Mesothelial cell of epicardium (in vitro differentiated cells): Measurements from ENCODE around the gene PTPRT. TPM values are rescaled to one million over a fixed set of nuclear protein-coding genes. Genes with fewer than 3 reads are reported as not detected.

Source experiments
- DNase-seq, 2 experiments: peaks; one replicate each; pipeline ENCODE4 v3.0.0; 2021; ENCODE audit warnings: low spot score in 2 of 2; ENCODE audit not compliant: unreplicated experiment in 2 of 2
- H3K27ac Mint-ChIP-seq: 2 replicates; pipeline ENCODE4 v1.8.0; 2021; ENCODE audit warnings: mixed read lengths
- H3K27me3 Mint-ChIP-seq: 2 replicates; pipeline ENCODE4 v1.8.0; 2021; ENCODE audit warnings: low read depth, mixed read lengths
- H3K36me3 Mint-ChIP-seq: 2 replicates; pipeline ENCODE4 v1.8.0; 2021; ENCODE audit warnings: mixed read lengths
- H3K4me1 Mint-ChIP-seq: 2 replicates; pipeline ENCODE4 v1.8.0; 2021; ENCODE audit warnings: mixed read lengths
- H3K4me3 Mint-ChIP-seq: 2 replicates; pipeline ENCODE4 v1.8.0; 2021; ENCODE audit warnings: mild to moderate bottlenecking, moderate library complexity, mixed read lengths
- H3K9me3 Mint-ChIP-seq: 2 replicates; pipeline ENCODE4 v1.8.0; 2021; ENCODE audit warnings: mixed read lengths
- total RNA-seq: library from RNA; stranded (reverse); gene quantifications from 3 replicates; pipeline ENCODE4 v1.2.1, GENCODE V29; 2021
- TF ChIP-seq, protein P1 (sequence below): fragments of 200-600 bp; sonication (generic); IDR thresholded peaks from one replicate; pipeline ENCODE4 v1.5.0; 2021; ENCODE audit warnings: antibody characterized with exemption; ENCODE audit not compliant: unreplicated experiment

The PTPRT gene
- total RNA-seq, 1 donor from 2014 or later: 0.80 TPM

DNA sequence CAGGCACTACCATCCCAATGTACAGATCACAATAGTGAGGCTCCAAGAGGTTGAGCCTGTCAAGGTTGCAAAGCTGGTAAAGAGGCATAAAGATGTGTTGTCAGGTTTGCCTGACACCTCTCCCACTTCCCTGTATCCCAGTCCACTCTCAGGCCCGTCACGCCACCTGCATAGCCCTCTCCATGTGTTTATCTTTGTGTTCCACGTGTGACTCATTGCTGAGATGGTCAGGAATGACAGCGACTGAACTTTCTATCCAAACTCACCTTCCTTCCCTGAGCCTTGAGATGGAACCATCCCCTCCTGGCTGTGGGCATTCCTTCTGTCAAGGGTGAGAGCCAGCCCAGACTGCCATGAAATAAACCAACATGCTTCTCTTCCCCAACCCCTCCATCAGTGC is 578.3 kb downstream of the PTPRT start:
- H3K27me3 Mint-ChIP-seq: no peaks in the 10 kb centered on the region
- H3K36me3 Mint-ChIP-seq: no peaks in the 10 kb centered on the region
- TF ChIP-seq, protein P1, sequence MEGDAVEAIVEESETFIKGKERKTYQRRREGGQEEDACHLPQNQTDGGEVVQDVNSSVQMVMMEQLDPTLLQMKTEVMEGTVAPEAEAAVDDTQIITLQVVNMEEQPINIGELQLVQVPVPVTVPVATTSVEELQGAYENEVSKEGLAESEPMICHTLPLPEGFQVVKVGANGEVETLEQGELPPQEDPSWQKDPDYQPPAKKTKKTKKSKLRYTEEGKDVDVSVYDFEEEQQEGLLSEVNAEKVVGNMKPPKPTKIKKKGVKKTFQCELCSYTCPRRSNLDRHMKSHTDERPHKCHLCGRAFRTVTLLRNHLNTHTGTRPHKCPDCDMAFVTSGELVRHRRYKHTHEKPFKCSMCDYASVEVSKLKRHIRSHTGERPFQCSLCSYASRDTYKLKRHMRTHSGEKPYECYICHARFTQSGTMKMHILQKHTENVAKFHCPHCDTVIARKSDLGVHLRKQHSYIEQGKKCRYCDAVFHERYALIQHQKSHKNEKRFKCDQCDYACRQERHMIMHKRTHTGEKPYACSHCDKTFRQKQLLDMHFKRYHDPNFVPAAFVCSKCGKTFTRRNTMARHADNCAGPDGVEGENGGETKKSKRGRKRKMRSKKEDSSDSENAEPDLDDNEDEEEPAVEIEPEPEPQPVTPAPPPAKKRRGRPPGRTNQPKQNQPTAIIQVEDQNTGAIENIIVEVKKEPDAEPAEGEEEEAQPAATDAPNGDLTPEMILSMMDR: no peak
- H3K9me3 Mint-ChIP-seq: peaks cover 7% of the 10 kb centered on the region
- no peak overlapping the region for H3K4me3 Mint-ChIP-seq
- no peak overlapping the region for H3K27ac Mint-ChIP-seq
- H3K4me1 Mint-ChIP-seq: no peaks in the 10 kb centered on the region
- no peak for DNase-seq

DNA sequence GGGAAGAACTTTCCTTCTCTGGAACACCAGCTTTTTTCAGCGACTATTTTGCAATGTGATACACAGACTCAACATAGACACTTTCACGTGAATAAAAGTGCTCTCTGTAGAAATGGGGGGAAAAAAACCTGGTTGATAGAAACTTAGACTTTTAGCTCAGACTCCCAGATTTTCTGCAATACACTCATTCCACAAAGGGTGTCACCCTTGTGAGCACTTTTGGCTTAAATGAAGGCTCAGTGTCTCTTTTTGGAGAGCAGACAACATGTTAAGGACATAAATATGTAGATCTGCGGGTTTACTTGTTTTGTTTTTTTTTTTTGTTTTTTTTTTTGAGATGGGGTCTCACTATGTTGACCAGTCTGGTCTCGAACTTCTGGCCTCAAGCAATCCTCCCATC is 579.6 kb downstream of the PTPRT start:
- TF ChIP-seq, protein P1: no peak
- peaks cover 7% of the 10 kb centered on the region for H3K9me3 Mint-ChIP-seq
- no peaks in the 10 kb centered on the region for H3K27me3 Mint-ChIP-seq
- H3K36me3 Mint-ChIP-seq: no peaks in the 10 kb centered on the region
- DNase-seq: no peak
- H3K4me1 Mint-ChIP-seq: no peaks in the 10 kb centered on the region
- H3K27ac Mint-ChIP-seq: no peak overlapping the region
- no peak overlapping the region for H3K4me3 Mint-ChIP-seq

DNA sequence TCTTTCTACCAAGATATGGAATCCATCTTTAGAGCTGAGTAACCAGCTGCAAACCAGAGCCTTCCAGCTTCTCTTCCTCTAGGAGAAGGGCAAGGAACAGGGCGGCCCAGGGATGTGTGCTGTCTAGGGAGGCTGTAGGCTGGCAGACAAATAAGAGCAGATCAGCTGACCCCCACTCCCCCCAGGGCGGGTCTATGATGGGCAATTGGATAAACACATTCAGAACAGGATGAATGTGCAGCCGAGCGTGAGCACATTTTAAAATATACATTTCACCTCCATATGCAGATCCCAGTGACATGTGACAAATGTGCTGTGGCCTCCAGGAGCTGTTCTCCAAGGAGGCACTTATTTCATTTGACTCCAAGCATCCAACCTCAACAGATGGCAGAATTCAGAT is 580.1 kb downstream of the PTPRT start:
- DNase-seq: no peak
- H3K4me3 Mint-ChIP-seq: no peak overlapping the region
- H3K27ac Mint-ChIP-seq: no peak overlapping the region
- H3K4me1 Mint-ChIP-seq: no peaks in the 10 kb centered on the region
- H3K9me3 Mint-ChIP-seq: peaks cover 7% of the 10 kb centered on the region
- no peaks in the 10 kb centered on the region for H3K36me3 Mint-ChIP-seq
- no peaks in the 10 kb centered on the region for H3K27me3 Mint-ChIP-seq
- TF ChIP-seq, protein P1: no peak

DNA sequence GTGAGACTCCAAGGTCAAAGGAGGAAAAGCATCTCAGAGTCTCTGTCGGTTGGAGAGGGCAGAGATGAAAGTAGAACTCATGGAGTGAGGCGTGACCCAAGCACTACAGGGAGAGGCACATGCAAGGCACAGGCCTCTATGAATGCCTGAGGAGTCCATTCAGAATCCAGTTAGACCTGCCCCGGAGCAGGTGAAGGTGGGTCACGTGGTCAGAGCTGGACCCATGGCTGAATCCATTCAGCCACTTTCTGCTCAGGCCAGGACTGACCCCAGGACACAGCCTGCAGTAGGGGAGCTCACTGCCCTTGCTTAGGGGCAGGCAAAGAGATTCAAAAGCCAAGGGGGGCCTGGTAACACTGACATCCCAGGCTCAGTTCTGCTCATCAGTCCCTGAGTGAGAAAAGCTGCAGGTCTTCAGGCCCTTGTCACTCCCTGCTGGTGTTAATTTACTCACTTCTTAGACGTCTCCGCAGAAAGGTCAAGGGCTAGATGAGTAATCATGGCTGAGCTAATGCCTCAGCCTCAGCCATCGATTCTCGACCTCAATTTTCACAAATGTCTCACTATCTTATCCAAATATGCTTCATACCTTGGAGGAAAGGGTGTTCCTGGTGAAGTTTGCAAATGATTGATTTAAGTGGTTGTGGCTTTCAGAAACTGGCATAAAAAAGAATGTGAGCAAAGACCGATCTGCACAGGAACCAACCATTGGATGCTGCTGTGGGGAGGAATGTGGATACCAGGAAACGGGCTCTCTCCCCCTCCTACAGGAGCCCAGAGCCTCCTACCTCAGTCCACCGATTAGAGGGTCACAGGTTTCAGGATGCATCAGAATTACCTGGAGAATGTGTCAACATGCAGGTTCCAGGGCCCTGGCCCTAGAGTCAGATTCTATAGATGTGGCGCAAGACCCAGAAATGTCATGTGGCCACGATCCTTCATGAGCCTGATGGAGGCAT is 584.4 kb downstream of the PTPRT start:
- Mint-ChIP-seq H3K4me1 (no peaks in the 10 kb centered on the region), H3K4me3 (no peak overlapping the region), H3K27ac (no peak overlapping the region), H3K9me3 (no peaks in the 10 kb centered on the region), H3K36me3 (no peaks in the 10 kb centered on the region), H3K27me3 (no peaks in the 10 kb centered on the region)
- TF ChIP-seq, protein P1: no peak
- DNase-seq: no peak

DNA sequence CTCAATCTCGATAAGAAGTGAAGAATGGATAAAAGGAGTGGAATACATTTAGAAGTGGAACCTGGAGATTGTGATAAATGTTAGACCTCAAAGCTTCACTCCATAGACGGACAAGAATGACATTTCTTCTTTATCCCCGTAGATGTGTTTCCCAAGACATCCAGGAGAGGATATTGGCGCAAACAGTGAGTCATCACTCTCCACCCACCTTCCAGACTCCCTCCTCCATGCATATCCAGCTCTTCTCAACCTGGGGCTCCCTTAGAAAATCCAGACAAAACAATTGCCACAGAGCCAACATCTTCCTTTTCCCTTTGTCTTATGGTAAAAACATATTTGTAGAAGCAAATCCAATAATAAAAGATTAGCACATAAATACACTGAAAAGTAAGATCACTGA is 586.1 kb downstream of the PTPRT start:
- no peak overlapping the region for H3K27ac Mint-ChIP-seq
- H3K9me3 Mint-ChIP-seq: no peaks in the 10 kb centered on the region
- no peaks in the 10 kb centered on the region for H3K4me1 Mint-ChIP-seq
- TF ChIP-seq, protein P1: no peak
- H3K27me3 Mint-ChIP-seq: no peaks in the 10 kb centered on the region
- H3K4me3 Mint-ChIP-seq: no peak overlapping the region
- no peak for DNase-seq
- no peaks in the 10 kb centered on the region for H3K36me3 Mint-ChIP-seq
